Prostate gland (tissue), 2 donors: Measurements from ENCODE around the gene TRIM54. TPM values are rescaled to one million over a fixed set of nuclear protein-coding genes. Genes with fewer than 3 reads are reported as not detected.
A peak's percentile ranks its signal among the peaks of the same experiment; 100 is the strongest.

ENCODE experiments used
- DNase-seq: peaks from one replicate; pipeline ENCODE4 v3.0.0-alpha.2; 2019; ENCODE audit warnings: low spot score
- H3K27ac ChIP-seq, 2 donors: fragments of 200-600 bp; sonication (generic); 2 replicates each; pipeline ENCODE4 v1.5.1; 2017 to 2019
- H3K27me3 ChIP-seq: fragments of 200-600 bp; sonication (generic); replicated peaks from 2 replicates; pipeline ENCODE4 v1.5.1; 2019; ENCODE audit not compliant: insufficient read depth
- H3K36me3 ChIP-seq, 2 donors: fragments of 200-600 bp; sonication (generic); 1 replicate in 1 of 2; 2 replicates in 1 of 2; pipeline versions ENCODE4 v1.5.1 to v1.8.1; 2017 to 2019
- H3K4me1 ChIP-seq: fragments of 200-600 bp; sonication (generic); replicated peaks from 2 replicates; pipeline ENCODE4 v1.5.1; 2019
- H3K4me3 ChIP-seq, 2 donors: fragments of 200-600 bp; sonication (generic); 2 replicates each; pipeline ENCODE4 v1.5.1; 2017 to 2019
- H3K9me3 ChIP-seq: fragments of 200-600 bp; sonication (generic); 2 replicates; pipeline ENCODE4 v1.5.1; 2017
- POLR2A ChIP-seq: fragments of 450-650 bp; IDR thresholded peaks from one replicate; pipeline ENCODE4 v1.6.1; 2016; ENCODE audit warnings: antibody characterized with exemption, mild to moderate bottlenecking
- POLR2AphosphoS5 ChIP-seq: sonication (generic); formaldehyde crosslinking; IDR thresholded peaks from one replicate; pipeline ENCODE4 v1.6.1; 2017; ENCODE audit warnings: antibody characterized with exemption
- WGBS: methylation state at CpG from one replicate; pipeline ENCODE4 v1.1.5; 2018; 5-methylcytosine and 5-hydroxymethylcytosine counted together
- intact Hi-C: fragments of 100-400 bp; cut with DNase I; formaldehyde crosslinking; loops from one replicate; pipeline ENCODE4 v1.14.2; 2022
- total RNA-seq, 2 donors: library from RNA; depleted of rRNA; stranded (reverse); fragments of >200 nt; gene quantifications; one replicate each; pipeline ENCODE4 v1.1.0, GENCODE V29; 2016
- TF ChIP-seq, protein P1 (sequence below), 4 experiments: fragments of 200-600 bp in 2 of 4; fragments of 450-650 bp in 2 of 4; sonication (generic) in 2 of 4; IDR thresholded peaks; 1 replicate in 3 of 4; 2 replicates in 1 of 4; pipeline ENCODE4 v1.5.1; 2016 to 2019; ENCODE audit warnings: antibody characterized with exemption in 4 of 4, mild to moderate bottlenecking in 2 of 4, moderate library complexity in 2 of 4

TRIM54 gene
- total RNA-seq, 2 donors from 2014 or later: 2.8 to 17.9 TPM

- H3K4me1 ChIP-seq: no peaks in the 10 kb centered on the region
- no peak for DNase-seq
- intact Hi-C loops: no loop called here
- no peaks in the 10 kb centered on the region for H3K9me3 ChIP-seq
- no peak overlapping the region for H3K27ac ChIP-seq
- WGBS: 46% methylated on average over 1 of the region's 1 CpG
- H3K27me3 ChIP-seq: no peaks in the 10 kb centered on the region
- TF ChIP-seq POLR2AphosphoS5 (no peak), POLR2A (no peak)
- TF ChIP-seq, protein P1, sequence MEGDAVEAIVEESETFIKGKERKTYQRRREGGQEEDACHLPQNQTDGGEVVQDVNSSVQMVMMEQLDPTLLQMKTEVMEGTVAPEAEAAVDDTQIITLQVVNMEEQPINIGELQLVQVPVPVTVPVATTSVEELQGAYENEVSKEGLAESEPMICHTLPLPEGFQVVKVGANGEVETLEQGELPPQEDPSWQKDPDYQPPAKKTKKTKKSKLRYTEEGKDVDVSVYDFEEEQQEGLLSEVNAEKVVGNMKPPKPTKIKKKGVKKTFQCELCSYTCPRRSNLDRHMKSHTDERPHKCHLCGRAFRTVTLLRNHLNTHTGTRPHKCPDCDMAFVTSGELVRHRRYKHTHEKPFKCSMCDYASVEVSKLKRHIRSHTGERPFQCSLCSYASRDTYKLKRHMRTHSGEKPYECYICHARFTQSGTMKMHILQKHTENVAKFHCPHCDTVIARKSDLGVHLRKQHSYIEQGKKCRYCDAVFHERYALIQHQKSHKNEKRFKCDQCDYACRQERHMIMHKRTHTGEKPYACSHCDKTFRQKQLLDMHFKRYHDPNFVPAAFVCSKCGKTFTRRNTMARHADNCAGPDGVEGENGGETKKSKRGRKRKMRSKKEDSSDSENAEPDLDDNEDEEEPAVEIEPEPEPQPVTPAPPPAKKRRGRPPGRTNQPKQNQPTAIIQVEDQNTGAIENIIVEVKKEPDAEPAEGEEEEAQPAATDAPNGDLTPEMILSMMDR (IDR thresholded peaks at IDR 0.05): no peak
- no peaks in the 10 kb centered on the region for H3K36me3 ChIP-seq
- no peak overlapping the region for H3K4me3 ChIP-seq
Measured at GRCh38 chr2:27255660-27256059, 26.6 kb upstream of the TRIM54 start.

DNA sequence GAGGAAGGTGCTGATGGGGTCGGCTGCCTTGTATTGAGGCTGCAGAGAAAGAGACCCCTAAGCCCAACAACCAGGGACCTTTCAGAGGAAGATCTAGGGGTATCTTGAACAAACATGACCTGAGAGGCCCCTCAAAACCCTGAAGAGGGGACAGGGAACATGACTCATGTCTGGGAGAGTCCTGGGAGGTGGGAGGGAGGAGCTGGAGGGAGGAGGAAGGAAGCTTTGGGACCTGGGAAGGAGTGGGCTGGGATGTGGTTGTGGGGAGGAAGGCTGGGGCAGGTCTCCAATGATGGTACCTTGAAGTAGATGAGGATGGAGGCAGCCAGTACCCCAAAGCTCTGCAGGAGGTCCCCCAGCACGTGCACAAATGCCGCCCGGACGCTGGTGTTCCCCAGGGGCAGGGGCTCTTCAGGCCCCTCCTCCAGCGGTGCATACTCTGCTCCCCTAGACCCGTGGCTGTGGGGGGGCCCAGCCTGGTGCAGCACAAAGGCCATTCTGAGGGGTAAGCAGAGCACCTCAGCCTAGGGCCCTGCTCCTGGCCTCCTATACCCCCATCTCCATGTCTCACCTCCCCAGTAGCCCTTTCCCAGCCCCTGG, 25.3 kb upstream of the TRIM54 start:
- intact Hi-C loops: no loop called here
- TF ChIP-seq POLR2AphosphoS5 (no peak), POLR2A (no peak)
- TF ChIP-seq, protein P1 (IDR thresholded peaks at IDR 0.05): no peak
- Histone ChIP-seq H3K4me3 (no peak overlapping the region), H3K9me3 (no peaks in the 10 kb centered on the region), H3K36me3 (no peaks in the 10 kb centered on the region), H3K27me3 (no peaks in the 10 kb centered on the region), H3K4me1 (no peaks in the 10 kb centered on the region), H3K27ac (no peak overlapping the region)
- no peak for DNase-seq
- WGBS: 77% methylated on average over 7 of the region's 7 CpGs

GRCh38 chr2:27258051-27258450, 24.2 kb upstream of the TRIM54 start:
- WGBS: 84% methylated on average over 8 of the region's 8 CpGs
- Histone ChIP-seq H3K9me3 (no peaks in the 10 kb centered on the region), H3K27ac (no peak overlapping the region), H3K4me1 (peaks cover 4% of the 10 kb centered on the region), H3K36me3 (no peaks in the 10 kb centered on the region), H3K4me3 (no peak overlapping the region), H3K27me3 (peaks cover 3% of the 10 kb centered on the region)
- no peak for TF ChIP-seq POLR2AphosphoS5
- no peak for TF ChIP-seq POLR2A
- TF ChIP-seq, protein P1 (IDR thresholded peaks at IDR 0.05): no peak
- intact Hi-C loops: no loop called here
- DNase-seq: no peak

GRCh38 chr2:27261241-27261925, 20.8 kb upstream of the TRIM54 start:
- Histone ChIP-seq H3K27me3 (peaks cover 10% of the 10 kb centered on the region), H3K27ac (no peak overlapping the region), H3K4me3 (no peak overlapping the region), H3K9me3 (no peaks in the 10 kb centered on the region), H3K4me1 (peaks cover 7% of the 10 kb centered on the region), H3K36me3 (no peaks in the 10 kb centered on the region)
- WGBS: 54% methylated on average over 11 of the region's 11 CpGs
- TF ChIP-seq POLR2A: no peak
- TF ChIP-seq, protein P1 (IDR thresholded peaks at IDR 0.05): no peak
- intact Hi-C loops: no loop called here
- no peak for DNase-seq

GRCh38 chr2:27261926-27262298, 20.3 kb upstream of the TRIM54 start:
- no peak for DNase-seq
- H3K9me3 ChIP-seq: no peaks in the 10 kb centered on the region
- H3K27me3 ChIP-seq: peaks cover 10% of the 10 kb centered on the region
- peak overlapping the region in 1 of 2 donors; percentile 40 for H3K4me3 ChIP-seq
- intact Hi-C loops: no loop called here
- H3K36me3 ChIP-seq: no peaks in the 10 kb centered on the region
- TF ChIP-seq, protein P1 (IDR thresholded peaks at IDR 0.05): no peak
- TF ChIP-seq POLR2A (no peak), POLR2AphosphoS5 (no peak)
- peaks cover 7% of the 10 kb centered on the region for H3K4me1 ChIP-seq
- no peak overlapping the region for H3K27ac ChIP-seq
- 4% methylated on average over 34 of the region's 40 CpGs for WGBS
